Suprapubic skin (tissue), 4 donors: ENCODE data around the gene SULT1C3.

Experiments used
- POLR2A ChIP-seq, 2 donors: fragments of 450-650 bp; IDR thresholded peaks; one replicate each; pipeline ENCODE4 v1.6.1; 2017; ENCODE audit warnings: antibody characterized with exemption in 2 of 2, mild to moderate bottlenecking in 2 of 2, moderate library complexity in 2 of 2
- POLR2AphosphoS5 ChIP-seq, 3 donors: sonication (generic); formaldehyde crosslinking; IDR thresholded peaks; one replicate each; pipeline ENCODE4 v1.6.1; 2017; ENCODE audit warnings: antibody characterized with exemption in 3 of 3
- TF ChIP-seq, protein P1 (sequence below), 2 donors: fragments of 200-600 bp in 1 of 2; fragments of 450-650 bp in 1 of 2; sonication (generic) in 1 of 2; IDR thresholded peaks; one replicate each; pipeline ENCODE4 v1.5.1; 2016 to 2019; ENCODE audit warnings: antibody characterized with exemption in 2 of 2, mild to moderate bottlenecking in 1 of 2, moderate library complexity in 1 of 2

DNA sequence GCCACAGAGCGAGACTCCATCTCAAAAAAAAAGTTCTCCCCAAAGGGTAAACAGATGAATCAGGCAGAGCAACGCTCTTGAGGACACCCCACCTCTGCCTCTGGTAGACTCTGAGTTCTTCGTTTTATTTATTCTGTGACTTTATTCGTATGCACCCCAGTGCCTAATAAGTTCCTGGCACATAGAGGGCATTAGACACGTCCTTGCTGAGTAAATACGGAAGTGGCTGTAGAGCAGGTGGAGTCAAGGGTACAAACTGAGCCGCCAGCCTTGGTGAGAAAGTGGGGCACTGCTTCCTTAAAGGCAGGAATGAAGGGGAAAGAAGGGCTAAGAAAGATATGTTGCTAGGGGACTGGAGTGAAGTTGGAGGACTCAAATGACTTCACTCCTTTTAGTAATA, 61.8 kb downstream of the SULT1C3 start:
- TF ChIP-seq, protein P1, sequence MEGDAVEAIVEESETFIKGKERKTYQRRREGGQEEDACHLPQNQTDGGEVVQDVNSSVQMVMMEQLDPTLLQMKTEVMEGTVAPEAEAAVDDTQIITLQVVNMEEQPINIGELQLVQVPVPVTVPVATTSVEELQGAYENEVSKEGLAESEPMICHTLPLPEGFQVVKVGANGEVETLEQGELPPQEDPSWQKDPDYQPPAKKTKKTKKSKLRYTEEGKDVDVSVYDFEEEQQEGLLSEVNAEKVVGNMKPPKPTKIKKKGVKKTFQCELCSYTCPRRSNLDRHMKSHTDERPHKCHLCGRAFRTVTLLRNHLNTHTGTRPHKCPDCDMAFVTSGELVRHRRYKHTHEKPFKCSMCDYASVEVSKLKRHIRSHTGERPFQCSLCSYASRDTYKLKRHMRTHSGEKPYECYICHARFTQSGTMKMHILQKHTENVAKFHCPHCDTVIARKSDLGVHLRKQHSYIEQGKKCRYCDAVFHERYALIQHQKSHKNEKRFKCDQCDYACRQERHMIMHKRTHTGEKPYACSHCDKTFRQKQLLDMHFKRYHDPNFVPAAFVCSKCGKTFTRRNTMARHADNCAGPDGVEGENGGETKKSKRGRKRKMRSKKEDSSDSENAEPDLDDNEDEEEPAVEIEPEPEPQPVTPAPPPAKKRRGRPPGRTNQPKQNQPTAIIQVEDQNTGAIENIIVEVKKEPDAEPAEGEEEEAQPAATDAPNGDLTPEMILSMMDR (IDR thresholded peaks at IDR 0.05) = no peak
- TF ChIP-seq POLR2A (IDR thresholded peaks at IDR 0.05) = no peak
- no peak for TF ChIP-seq POLR2AphosphoS5 (IDR thresholded peaks at IDR 0.05)
